Measurements from ENCODE around the gene BEND3.
"Not testable (repeated sequence)": the region's sequence is repeated elsewhere in the genome, so short reads cannot be mapped to it uniquely, and the experiment has no call there.

The BEND3 gene

GRCh38 chr6:107144666-107145065 lies 29.4 kb upstream of the BEND3 start:
- no peak for TF ChIP-seq CTCF (IDR thresholded peaks at IDR 0.05; ENCODE audit: low read depth, low read length)
- no peak for DNase-seq (ENCODE audit: extremely low read depth, low read depth)

- DNase-seq (ENCODE audit: extremely low read depth, low read depth), result no peak
- no peak for TF ChIP-seq CTCF (IDR thresholded peaks at IDR 0.05; ENCODE audit: low read depth, low read length)
Observed at GRCh38 chr6:107144014-107144413, 28.7 kb upstream of the BEND3 start.

GRCh38 chr6:107140581-107140980 lies 25.3 kb upstream of the BEND3 start:
- no peak for DNase-seq (ENCODE audit: extremely low read depth, low read depth)
- no peak for TF ChIP-seq CTCF (IDR thresholded peaks at IDR 0.05; ENCODE audit: low read depth, low read length)

GRCh38 chr6:107136324-107136723 lies 21.0 kb upstream of the BEND3 start:
- not testable (repeated sequence) for DNase-seq (ENCODE audit: extremely low read depth, low read depth)

- not testable (repeated sequence) for DNase-seq (ENCODE audit: extremely low read depth, low read depth)
Observed at GRCh38 chr6:107135048-107135680, 19.8 kb upstream of the BEND3 start.

- TF ChIP-seq CTCF (IDR thresholded peaks at IDR 0.05; ENCODE audit: low read depth, low read length), result peak; percentile 47
- no peak for DNase-seq (ENCODE audit: extremely low read depth, low read depth)
Observed at GRCh38 chr6:107132330-107132954, 17.1 kb upstream of the BEND3 start.

GRCh38 chr6:107129370-107129925 lies 14.1 kb upstream of the BEND3 start:
- no peak for DNase-seq (ENCODE audit: extremely low read depth, low read depth)
- TF ChIP-seq CTCF (IDR thresholded peaks at IDR 0.05; ENCODE audit: low read depth, low read length), result no peak

- no peak for DNase-seq (ENCODE audit: extremely low read depth, low read depth)
- TF ChIP-seq CTCF (IDR thresholded peaks at IDR 0.05; ENCODE audit: low read depth, low read length), result no peak
Observed at GRCh38 chr6:107128577-107128976, 13.3 kb upstream of the BEND3 start.

Data from AG09319 (cell line).